GM23248 (cell line): ENCODE measurements around the gene RCOR1. TPM values are rescaled to one million over a fixed set of nuclear protein-coding genes. Genes with fewer than 3 reads are reported as not detected.

Experiments
- DNase-seq: peaks from one replicate; pipeline ENCODE4 v3.0.0-alpha.2; 2015
- H2AFZ ChIP-seq: fragments of 200-600 bp; sonication (generic); 2 replicates; pipeline ENCODE4 v1.6.1; 2016; ENCODE audit warnings: antibody characterized with exemption
- H3F3A ChIP-seq: fragments of 200-600 bp; sonication (generic); 2 replicates; pipeline ENCODE4 v1.6.1; 2016; ENCODE audit warnings: mild to moderate bottlenecking, antibody characterized with exemption, mixed run types; ENCODE audit not compliant: insufficient read depth
- H3K27ac ChIP-seq: fragments of 200-600 bp; sonication (generic); 2 replicates; pipeline ENCODE4 v1.5.1; 2016; ENCODE audit warnings: mild to moderate bottlenecking
- H3K27me3 ChIP-seq: fragments of 200-600 bp; sonication (generic); replicated peaks from 2 replicates; pipeline ENCODE4 v1.6.1; 2016; ENCODE audit warnings: mild to moderate bottlenecking; ENCODE audit not compliant: insufficient read depth
- H3K36me3 ChIP-seq: fragments of 200-600 bp; sonication (generic); 2 replicates; pipeline ENCODE4 v1.6.1; 2016; ENCODE audit warnings: low read depth, mild to moderate bottlenecking
- H3K4me1 ChIP-seq: fragments of 200-600 bp; sonication (generic); 2 replicates; pipeline ENCODE4 v1.6.1; 2016; ENCODE audit warnings: mild to moderate bottlenecking; ENCODE audit not compliant: insufficient read depth
- H3K4me2 ChIP-seq: fragments of 200-600 bp; sonication (generic); one replicate; pipeline ENCODE4 v1.6.1; 2016; ENCODE audit warnings: mild to moderate bottlenecking; ENCODE audit not compliant: unreplicated experiment
- H3K4me3 ChIP-seq: fragments of 200-600 bp; sonication (generic); 2 replicates; pipeline ENCODE4 v1.5.1; 2016; ENCODE audit warnings: mild to moderate bottlenecking
- H3K79me2 ChIP-seq: fragments of 200-600 bp; sonication (generic); 2 replicates; pipeline ENCODE4 v1.6.1; 2016; ENCODE audit warnings: mild to moderate bottlenecking; ENCODE audit not compliant: insufficient read depth
- H3K9ac ChIP-seq: fragments of 200-600 bp; sonication (generic); 2 replicates; pipeline ENCODE4 v1.6.1; 2016; ENCODE audit warnings: mild to moderate bottlenecking
- H3K9me2 ChIP-seq: fragments of 200-600 bp; sonication (generic); 2 replicates; pipeline ENCODE4 v1.6.1; 2016; ENCODE audit warnings: mixed run types, mild to moderate bottlenecking, moderate library complexity; ENCODE audit not compliant: insufficient read depth
- H3K9me3 ChIP-seq: fragments of 200-600 bp; sonication (generic); one replicate; pipeline ENCODE4 v1.6.1; 2017; ENCODE audit warnings: low read depth
- H4K20me1 ChIP-seq: fragments of 200-600 bp; sonication (generic); 2 replicates; pipeline ENCODE4 v1.6.0; 2016; ENCODE audit not compliant: insufficient read depth
- EZH2 ChIP-seq: fragments of 200-600 bp; sonication (generic); IDR thresholded peaks from 2 replicates; pipeline ENCODE4 v1.6.1; 2018; ENCODE audit warnings: antibody characterized with exemption, mild to moderate bottlenecking; ENCODE audit not compliant: insufficient read depth, poor library complexity, severe bottlenecking
- EZH2phosphoT487 ChIP-seq: fragments of 200-600 bp; sonication (generic); IDR thresholded peaks from 2 replicates; pipeline ENCODE4 v1.6.1; 2018; ENCODE audit warnings: antibody characterized with exemption, moderate library complexity, mild to moderate bottlenecking, low read depth; ENCODE audit not compliant: insufficient read depth
- WGBS, 2 experiments: methylation state at CpG; one replicate each; pipeline ENCODE4 v1.1.6; 2015 to 2017; ENCODE audit warnings: low lambda C conversion rate in 2 of 2, low coverage in 1 of 2; ENCODE audit errors: missing lambda C conversion rate in 2 of 2; 5-methylcytosine and 5-hydroxymethylcytosine counted together
- in situ Hi-C: fragments of 300-500 bp; cut with MboI; formaldehyde crosslinking; loops from 2 replicates; pipeline ENCODE4 v1.15.0; 2020
- polyA plus RNA-seq: library from polyadenylated mRNA; unstranded; fragments of >200 nt; fragmentation: Nextera tagmentation; extraction: Ambion mirVana; gene quantifications from 2 replicates; pipeline ENCODE4 v1.2.1, GENCODE V29; 2016
- total RNA-seq: library from RNA; depleted of rRNA; stranded (reverse); fragments of >200 nt; shearing (Covaris generic); gene quantifications from 2 replicates; pipeline ENCODE4 v1.2.3, GENCODE V29; 2014

RCOR1 gene
- total and polyA plus RNA-seq, 2 experiments from 2014 or later, result 3.2 to 15.6 TPM

DNA sequence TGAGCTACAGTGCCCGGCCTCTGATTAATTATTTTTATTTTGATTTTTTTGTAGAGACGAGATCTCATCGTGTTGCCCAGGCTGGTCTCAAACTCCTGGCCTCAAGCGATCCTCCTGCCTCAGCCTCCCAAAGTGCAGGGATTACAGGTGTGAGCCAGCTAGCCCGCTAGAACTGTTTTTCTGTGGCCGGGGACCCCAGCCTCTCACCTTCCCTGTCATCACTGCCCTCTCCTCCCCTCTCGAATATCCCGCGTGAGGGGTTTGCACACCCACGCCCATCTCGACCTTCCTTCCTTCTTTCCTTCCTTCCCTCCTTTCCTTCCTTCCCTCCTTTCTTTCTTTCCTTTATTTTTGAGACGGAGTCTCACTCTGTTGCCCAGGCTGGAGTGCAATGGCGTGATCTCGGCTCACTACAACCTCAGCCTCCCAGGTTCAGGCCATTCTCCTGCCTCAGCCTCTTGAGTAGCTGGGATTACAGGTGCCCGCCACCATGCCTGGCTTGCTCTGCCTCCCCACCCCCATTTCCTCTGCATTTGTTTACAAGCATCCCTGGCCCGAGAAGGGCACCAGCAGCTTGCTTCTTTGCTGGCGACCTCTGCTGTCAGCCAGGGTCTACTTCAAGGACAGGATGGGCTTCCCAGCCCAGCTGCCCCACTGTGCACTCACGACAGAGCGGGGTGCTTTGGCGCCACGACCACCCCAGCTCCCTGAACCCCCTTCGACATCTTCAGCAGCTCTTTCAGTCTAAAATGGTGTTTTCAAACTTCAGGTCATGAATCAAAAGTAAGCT lies 180.5 kb downstream of the RCOR1 start:
- H4K20me1 ChIP-seq, result no peaks in the 10 kb centered on the region
- no peak for TF ChIP-seq EZH2
- no peak for TF ChIP-seq EZH2phosphoT487
- 73 to 74% methylated on average over 22 of the region's 22 CpGs for WGBS, 2 experiments
- no peak overlapping the region for H2AFZ ChIP-seq
- no peaks in the 10 kb centered on the region; the same call in 1 of the 2 replicates for H3K27me3 ChIP-seq
- in situ Hi-C loops, result loop anchor here (10.0 kb wide), 1 partner anchor 142 kb away; no protein-coding TSS in a partner anchor
- H3K36me3 ChIP-seq, result no peaks in the 10 kb centered on the region
- no peaks in the 10 kb centered on the region for H3K9me3 ChIP-seq
- H3F3A ChIP-seq, result peaks cover 17% of the 10 kb centered on the region
- H3K79me2 ChIP-seq, result no peaks in the 10 kb centered on the region
- DNase-seq, result peak; percentile 16
- H3K9ac ChIP-seq, result no peak overlapping the region
- no peak overlapping the region for H3K4me3 ChIP-seq
- H3K27ac ChIP-seq, result no peak overlapping the region
- no peaks in the 10 kb centered on the region for H3K9me2 ChIP-seq
- peaks cover 8% of the 10 kb centered on the region; the same call in 1 of the 2 replicates for H3K4me1 ChIP-seq
- H3K4me2 ChIP-seq, result no peak overlapping the region

DNA sequence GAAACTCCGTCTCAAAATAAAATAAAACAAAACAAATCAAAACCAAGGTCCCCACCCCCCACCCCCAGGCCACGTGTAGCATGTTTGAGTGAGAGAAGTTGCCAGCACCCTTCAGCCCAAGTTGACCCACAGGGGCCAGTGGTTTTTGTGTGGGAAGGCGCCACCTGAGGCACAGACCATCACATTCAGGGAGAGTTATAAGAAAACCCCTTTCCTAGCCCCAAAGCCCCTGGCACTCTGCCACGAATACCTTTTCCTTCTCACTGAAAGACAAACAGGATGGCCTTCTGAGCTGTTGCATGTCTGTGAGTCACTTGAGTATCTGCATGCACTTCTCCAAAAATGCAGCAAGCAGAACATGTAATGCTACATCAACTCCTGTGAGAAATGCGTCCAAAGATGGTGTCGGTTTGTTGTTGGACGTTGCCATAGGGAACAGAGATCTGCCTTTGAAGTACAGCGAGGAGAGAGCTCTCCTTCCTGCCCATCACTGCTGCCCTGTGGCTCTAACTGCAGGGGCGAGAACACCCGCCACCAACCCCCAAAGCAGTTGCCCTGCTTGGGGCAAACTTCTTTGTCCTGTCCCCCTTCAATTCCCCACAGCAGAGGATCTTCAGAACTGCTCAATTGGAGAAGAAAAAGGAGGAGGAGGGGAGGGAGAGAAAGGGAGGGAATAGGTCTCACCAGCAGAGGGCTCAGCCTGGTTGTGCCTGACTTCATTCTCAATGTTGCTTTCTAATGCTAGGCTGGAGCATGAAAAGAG lies 182.1 kb downstream of the RCOR1 start:
- Histone ChIP-seq H3K9me2 (no peaks in the 10 kb centered on the region), H2AFZ (peak overlapping the region; percentile 56), H3K4me2 (no peak overlapping the region), H3K79me2 (peaks cover 12% of the 10 kb centered on the region), H3K27ac (peak overlapping the region; percentile 34), H3K27me3 (no peaks in the 10 kb centered on the region), H3K9ac (peak overlapping the region; percentile 52), H3K4me1 (peaks cover 16% of the 10 kb centered on the region), H3K4me3 (no peak overlapping the region), H3K9me3 (no peaks in the 10 kb centered on the region), H3K36me3 (no peaks in the 10 kb centered on the region), H4K20me1 (no peaks in the 10 kb centered on the region), H3F3A (peaks cover 29% of the 10 kb centered on the region)
- WGBS, 2 experiments, result 39 to 46% methylated on average over 10 of the region's 10 CpGs
- DNase-seq, result peak; percentile 88
- no peak for TF ChIP-seq EZH2phosphoT487
- no peak for TF ChIP-seq EZH2
- in situ Hi-C loops, result loop anchor here (10.0 kb wide), 1 partner anchor 140 kb away; no protein-coding TSS in a partner anchor

DNA sequence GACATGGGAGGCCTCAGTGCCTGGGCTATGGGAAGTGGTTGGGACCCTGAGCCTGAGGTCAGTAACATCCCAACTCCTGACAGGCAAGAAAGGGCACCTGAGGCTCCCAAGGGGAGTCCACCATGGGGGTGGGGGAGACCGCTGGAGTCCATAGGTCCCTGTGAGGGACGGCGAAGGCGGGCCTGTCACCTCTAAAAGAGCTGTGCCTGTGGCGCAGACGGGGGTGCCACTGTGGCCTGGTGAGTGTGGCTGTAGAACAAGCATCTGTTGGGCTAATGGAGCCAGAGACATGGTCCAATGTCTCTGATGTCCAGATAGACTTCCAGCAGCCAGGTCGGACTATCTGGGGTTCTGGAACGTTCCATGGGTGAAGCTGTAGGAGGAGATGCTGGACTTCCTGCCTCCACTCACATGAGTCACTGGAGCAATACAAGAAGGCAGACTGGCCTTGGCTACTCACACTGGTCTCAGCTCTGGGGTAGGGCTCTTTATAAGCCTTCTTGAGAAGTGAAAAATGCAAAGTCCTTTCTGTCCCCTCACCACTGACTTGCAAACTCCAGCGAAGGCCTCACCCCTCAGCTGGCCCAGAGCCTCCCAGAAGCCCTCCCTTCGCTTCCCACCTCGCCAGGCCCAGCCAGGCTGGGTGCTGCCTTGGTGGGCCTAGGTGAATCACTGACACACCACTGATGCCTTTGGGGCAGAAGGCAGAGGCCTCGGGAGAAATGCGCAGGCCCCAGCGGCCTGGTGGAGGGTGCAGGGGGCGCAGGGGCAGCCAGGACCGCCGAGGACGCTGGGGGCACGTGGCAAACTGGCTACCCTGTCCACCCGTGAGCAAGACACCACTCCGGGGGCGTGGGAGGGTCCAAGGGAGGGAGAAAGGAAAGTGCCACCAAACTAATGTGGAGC lies 183.7 kb downstream of the RCOR1 start:
- WGBS, 2 experiments, result 77 to 80% methylated on average over 18 to 22 of the region's 22 CpGs
- Histone ChIP-seq H3K9me2 (no peaks in the 10 kb centered on the region), H4K20me1 (no peaks in the 10 kb centered on the region), H3K4me2 (no peak overlapping the region), H3K4me3 (no peak overlapping the region), H3K4me1 (peaks cover 18% of the 10 kb centered on the region), H2AFZ (peak overlapping the region; percentile 79), H3K36me3 (no peaks in the 10 kb centered on the region), H3K9ac (peak overlapping the region; percentile 44), H3K79me2 (peaks cover 27% of the 10 kb centered on the region), H3K27ac (peak overlapping the region; percentile 61), H3K9me3 (no peaks in the 10 kb centered on the region), H3F3A (peaks cover 35% of the 10 kb centered on the region), H3K27me3 (no peaks in the 10 kb centered on the region)
- peak; percentile 90 for DNase-seq
- in situ Hi-C loops, result loop anchor here (10.0 kb wide), 1 partner anchor 139 kb away; no protein-coding TSS in a partner anchor
- TF ChIP-seq EZH2 (no peak), EZH2phosphoT487 (no peak)
